Prostate gland (tissue), 2 donors: ENCODE data around the gene TTC34. TPM values are rescaled to one million over a fixed set of nuclear protein-coding genes. Genes with fewer than 3 reads are reported as not detected.

Source experiments
- DNase-seq: peaks from one replicate; pipeline ENCODE4 v3.0.0-alpha.2; 2019; ENCODE audit warnings: low spot score
- H3K27ac ChIP-seq, 2 donors: fragments of 200-600 bp; sonication (generic); 2 replicates each; pipeline ENCODE4 v1.5.1; 2017 to 2019
- H3K27me3 ChIP-seq: fragments of 200-600 bp; sonication (generic); replicated peaks from 2 replicates; pipeline ENCODE4 v1.5.1; 2019; ENCODE audit not compliant: insufficient read depth
- H3K36me3 ChIP-seq, 2 donors: fragments of 200-600 bp; sonication (generic); 1 replicate in 1 of 2; 2 replicates in 1 of 2; pipeline versions ENCODE4 v1.5.1 to v1.8.1; 2017 to 2019
- H3K4me1 ChIP-seq: fragments of 200-600 bp; sonication (generic); replicated peaks from 2 replicates; pipeline ENCODE4 v1.5.1; 2019
- H3K4me3 ChIP-seq, 2 donors: fragments of 200-600 bp; sonication (generic); 2 replicates each; pipeline ENCODE4 v1.5.1; 2017 to 2019
- H3K9me3 ChIP-seq: fragments of 200-600 bp; sonication (generic); 2 replicates; pipeline ENCODE4 v1.5.1; 2017
- POLR2A ChIP-seq: fragments of 450-650 bp; IDR thresholded peaks from one replicate; pipeline ENCODE4 v1.6.1; 2016; ENCODE audit warnings: antibody characterized with exemption, mild to moderate bottlenecking
- POLR2AphosphoS5 ChIP-seq: sonication (generic); formaldehyde crosslinking; IDR thresholded peaks from one replicate; pipeline ENCODE4 v1.6.1; 2017; ENCODE audit warnings: antibody characterized with exemption
- WGBS: methylation state at CpG from one replicate; pipeline ENCODE4 v1.1.5; 2018; 5-methylcytosine and 5-hydroxymethylcytosine counted together
- intact Hi-C: fragments of 100-400 bp; cut with DNase I; formaldehyde crosslinking; loops from one replicate; pipeline ENCODE4 v1.14.2; 2022
- total RNA-seq, 2 donors: library from RNA; depleted of rRNA; stranded (reverse); fragments of >200 nt; gene quantifications; one replicate each; pipeline ENCODE4 v1.1.0, GENCODE V29; 2016
- TF ChIP-seq, protein P1 (sequence below), 4 experiments: fragments of 200-600 bp in 2 of 4; fragments of 450-650 bp in 2 of 4; sonication (generic) in 2 of 4; IDR thresholded peaks; 1 replicate in 3 of 4; 2 replicates in 1 of 4; pipeline ENCODE4 v1.5.1; 2016 to 2019; ENCODE audit warnings: antibody characterized with exemption in 4 of 4, mild to moderate bottlenecking in 2 of 4, moderate library complexity in 2 of 4

The TTC34 gene
- total RNA-seq, 2 donors from 2014 or later, result 0.32 to 1.2 TPM

DNA sequence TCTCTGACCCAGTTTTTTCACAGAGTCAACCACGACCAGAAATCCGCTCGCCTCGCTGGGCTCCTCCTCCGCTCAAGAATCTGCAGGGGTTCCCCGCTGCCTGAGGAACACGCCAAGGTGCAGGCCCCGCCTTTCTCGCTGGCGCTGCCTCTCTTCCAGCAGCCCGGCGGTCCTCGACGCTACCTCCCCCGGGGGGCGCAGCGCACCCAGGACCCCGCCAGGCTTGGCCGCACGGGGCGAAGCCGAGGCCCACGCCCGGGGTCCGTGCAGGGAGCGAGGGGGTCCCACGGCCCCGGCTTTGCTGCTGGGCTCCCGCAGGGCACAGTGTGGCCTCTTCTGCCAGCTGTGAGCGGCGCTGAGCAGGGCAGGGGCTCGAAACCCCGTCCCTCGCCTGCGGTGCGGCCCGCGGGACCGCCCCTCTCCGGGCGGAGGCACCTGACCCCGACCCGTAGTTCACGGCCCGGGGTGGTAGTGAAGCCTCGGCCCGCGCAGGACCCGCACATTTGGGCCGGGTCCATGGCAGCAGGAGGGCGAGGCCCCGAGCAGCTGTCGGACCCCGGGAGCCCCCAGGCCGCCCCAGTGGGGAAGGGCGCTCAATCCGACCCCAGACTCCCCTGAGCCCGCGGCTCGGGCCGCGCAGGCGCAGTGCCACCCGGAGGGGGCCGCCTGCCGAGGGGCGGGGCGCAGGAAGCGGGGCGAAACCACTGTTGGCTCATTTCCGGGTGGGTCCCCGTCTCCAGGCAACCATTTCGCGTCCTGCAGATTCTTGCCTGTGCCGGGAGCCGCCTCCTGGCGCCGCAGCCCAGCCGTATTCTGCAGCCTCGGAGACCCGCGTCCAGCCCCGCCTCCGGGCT is 158.7 kb downstream of the TTC34 start:
- TF ChIP-seq, protein P1, sequence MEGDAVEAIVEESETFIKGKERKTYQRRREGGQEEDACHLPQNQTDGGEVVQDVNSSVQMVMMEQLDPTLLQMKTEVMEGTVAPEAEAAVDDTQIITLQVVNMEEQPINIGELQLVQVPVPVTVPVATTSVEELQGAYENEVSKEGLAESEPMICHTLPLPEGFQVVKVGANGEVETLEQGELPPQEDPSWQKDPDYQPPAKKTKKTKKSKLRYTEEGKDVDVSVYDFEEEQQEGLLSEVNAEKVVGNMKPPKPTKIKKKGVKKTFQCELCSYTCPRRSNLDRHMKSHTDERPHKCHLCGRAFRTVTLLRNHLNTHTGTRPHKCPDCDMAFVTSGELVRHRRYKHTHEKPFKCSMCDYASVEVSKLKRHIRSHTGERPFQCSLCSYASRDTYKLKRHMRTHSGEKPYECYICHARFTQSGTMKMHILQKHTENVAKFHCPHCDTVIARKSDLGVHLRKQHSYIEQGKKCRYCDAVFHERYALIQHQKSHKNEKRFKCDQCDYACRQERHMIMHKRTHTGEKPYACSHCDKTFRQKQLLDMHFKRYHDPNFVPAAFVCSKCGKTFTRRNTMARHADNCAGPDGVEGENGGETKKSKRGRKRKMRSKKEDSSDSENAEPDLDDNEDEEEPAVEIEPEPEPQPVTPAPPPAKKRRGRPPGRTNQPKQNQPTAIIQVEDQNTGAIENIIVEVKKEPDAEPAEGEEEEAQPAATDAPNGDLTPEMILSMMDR (IDR thresholded peaks at IDR 0.05), result peak in 2 of 4 experiments; percentile 41 to 48
- TF ChIP-seq POLR2AphosphoS5 (peak; percentile 89), POLR2A (peak; percentile 86)
- H3K36me3 ChIP-seq, result no peaks in the 10 kb centered on the region
- WGBS, result 0% methylated on average over 66 of the region's 84 CpGs
- no peaks in the 10 kb centered on the region for H3K27me3 ChIP-seq
- H3K4me3 ChIP-seq, result peak overlapping the region; percentile 75 to 77
- peaks cover 5% of the 10 kb centered on the region for H3K4me1 ChIP-seq
- H3K9me3 ChIP-seq, result no peaks in the 10 kb centered on the region
- peak; percentile 87 for DNase-seq
- intact Hi-C loops, result loop anchor here (5.0 to 10.0 kb wide), 2 partner anchors 55 to 228 kb away; partner anchors contain the start of genes PEX10 and PRXL2B
- peak overlapping the region; percentile 69 to 84 for H3K27ac ChIP-seq

DNA sequence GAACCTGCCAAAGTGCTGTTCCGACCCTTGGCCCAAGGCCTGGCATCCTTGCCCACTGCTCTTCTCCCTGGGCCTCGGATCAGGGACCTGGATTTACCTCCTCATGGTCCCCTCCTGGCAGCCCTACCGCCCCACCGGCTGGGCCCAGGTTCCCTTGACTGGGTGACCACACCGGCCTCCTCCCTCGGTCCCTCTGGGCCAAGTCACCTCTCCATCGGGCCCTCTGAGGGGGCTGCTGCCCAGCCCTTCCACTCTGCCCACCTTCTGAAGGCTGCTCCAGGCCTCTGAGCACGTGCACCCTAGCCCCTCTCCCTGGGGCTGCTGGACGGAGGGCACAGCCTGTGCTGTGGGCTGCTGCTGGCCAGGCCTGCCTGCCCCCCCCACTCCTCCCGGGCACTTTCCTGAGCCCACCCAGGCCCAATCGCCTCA is 159.3 kb downstream of the TTC34 start:
- Histone ChIP-seq H3K4me1 (peaks cover 5% of the 10 kb centered on the region), H3K36me3 (no peaks in the 10 kb centered on the region), H3K27ac (peak overlapping the region; percentile 69 to 84), H3K9me3 (no peaks in the 10 kb centered on the region), H3K27me3 (no peaks in the 10 kb centered on the region), H3K4me3 (peak overlapping the region; percentile 75 to 77)
- WGBS, result 27% methylated on average over 11 of the region's 11 CpGs
- TF ChIP-seq POLR2AphosphoS5 (no peak), POLR2A (no peak)
- TF ChIP-seq, protein P1 (IDR thresholded peaks at IDR 0.05), result no peak
- intact Hi-C loops, result loop anchor here (5.0 to 10.0 kb wide), 2 partner anchors 55 to 227 kb away; partner anchors contain the start of genes PEX10 and PRXL2B
- no peak for DNase-seq

DNA sequence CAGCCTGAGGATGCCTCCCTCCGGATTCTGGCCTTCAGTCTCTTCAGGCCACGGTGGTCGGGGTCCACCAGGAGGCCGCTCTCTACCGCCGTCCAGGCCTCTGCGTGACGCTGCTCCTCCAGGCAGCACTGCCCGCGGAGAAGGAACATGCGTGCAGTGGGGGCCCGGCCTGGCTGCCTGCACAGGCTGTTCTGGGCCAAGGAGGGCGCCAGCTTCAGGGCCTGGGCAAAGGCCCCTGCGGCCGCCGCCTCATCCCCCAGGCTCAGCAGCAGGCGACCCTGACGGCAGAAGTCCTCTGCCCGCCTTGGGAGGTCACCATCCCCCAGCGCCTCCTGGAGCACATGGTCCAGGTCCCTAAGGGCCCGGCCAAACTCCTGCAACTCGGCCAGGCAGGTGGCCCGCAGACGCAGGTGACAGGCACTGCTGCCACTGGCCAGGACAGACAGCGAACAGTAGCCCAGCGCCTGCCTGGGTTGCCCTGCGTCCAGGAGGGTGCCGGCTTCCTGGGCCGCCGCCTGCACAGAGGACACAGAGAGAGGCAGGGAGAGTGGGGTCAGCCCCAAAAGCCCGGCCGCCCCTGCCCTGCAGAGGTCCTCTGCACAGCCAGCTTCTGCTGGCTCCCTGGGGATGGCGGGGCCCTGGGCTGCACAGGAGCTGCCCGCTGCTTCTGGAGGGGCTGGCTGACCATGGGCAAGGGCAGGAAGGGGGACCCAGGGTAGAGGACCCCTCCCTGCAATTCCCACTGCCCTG is 159.9 kb downstream of the TTC34 start:
- H3K9me3 ChIP-seq, result no peaks in the 10 kb centered on the region
- 92% methylated on average over 28 of the region's 34 CpGs for WGBS
- no peaks in the 10 kb centered on the region for H3K36me3 ChIP-seq
- DNase-seq, result no peak
- peaks cover 5% of the 10 kb centered on the region for H3K4me1 ChIP-seq
- intact Hi-C loops, result loop anchor here (5.0 to 10.0 kb wide), 2 partner anchors 54 to 227 kb away; partner anchors contain the start of genes PEX10 and PRXL2B
- peak overlapping the region in 1 of 2 donors; percentile 75 for H3K4me3 ChIP-seq
- no peaks in the 10 kb centered on the region for H3K27me3 ChIP-seq
- TF ChIP-seq POLR2A (no peak), POLR2AphosphoS5 (no peak)
- TF ChIP-seq, protein P1 (IDR thresholded peaks at IDR 0.05), result no peak
- no peak overlapping the region for H3K27ac ChIP-seq

DNA sequence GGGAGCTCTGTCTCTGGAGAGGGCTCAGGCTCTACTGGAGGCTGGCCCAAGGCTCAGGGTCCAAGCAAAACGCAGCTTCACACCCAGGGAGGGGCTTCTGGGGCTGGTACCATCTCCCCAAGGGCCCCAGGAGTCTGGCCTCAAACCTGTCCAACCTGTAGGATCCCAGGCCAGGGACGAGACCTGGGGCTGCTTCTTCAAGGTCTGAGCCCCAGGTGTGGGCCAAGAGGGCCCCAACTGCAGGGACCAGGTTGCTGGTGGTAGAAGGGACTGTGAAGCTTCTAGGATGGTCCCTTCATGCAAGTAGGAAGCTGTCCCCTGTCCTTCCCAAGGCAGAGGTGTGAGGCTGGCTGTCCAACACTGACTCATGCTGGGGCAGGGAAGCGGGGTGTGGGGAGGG is 160.9 kb downstream of the TTC34 start:
- H3K4me3 ChIP-seq, result no peak overlapping the region
- H3K27ac ChIP-seq, result no peak overlapping the region
- H3K27me3 ChIP-seq, result no peaks in the 10 kb centered on the region
- H3K4me1 ChIP-seq, result peaks cover 5% of the 10 kb centered on the region
- no peaks in the 10 kb centered on the region for H3K36me3 ChIP-seq
- no peak for DNase-seq
- intact Hi-C loops, result loop anchor here (5.0 to 10.0 kb wide), 2 partner anchors 53 to 226 kb away; partner anchors contain the start of genes PEX10 and PRXL2B
- TF ChIP-seq POLR2AphosphoS5 (no peak), POLR2A (no peak)
- TF ChIP-seq, protein P1 (IDR thresholded peaks at IDR 0.05), result no peak
- no peaks in the 10 kb centered on the region for H3K9me3 ChIP-seq
- WGBS, result 87% methylated on average over 3 of the region's 3 CpGs
